ENCODE data around the gene TGFB2. TPM values are rescaled to one million over a fixed set of nuclear protein-coding genes. Genes with fewer than 3 reads are reported as not detected.
"Not testable (repeated sequence)": the region's sequence is repeated elsewhere in the genome, so short reads cannot be mapped to it uniquely, and the experiment has no call there.

TGFB2 gene
- total RNA-seq, 1 experiment from 2014 or later: 0.34 TPM

GRCh38 chr1:218317061-218317460 is 28.1 kb upstream of the TGFB2 start (continued):
- TF ChIP-seq ZNF274 (IDR thresholded peaks at IDR 0.05; ENCODE audit: low read depth, low read length) (no peak), EZH2 (IDR thresholded peaks at IDR 0.05) (no peak), POLR2A (IDR thresholded peaks at IDR 0.05; ENCODE audit: borderline replicate concordance, extremely low read depth, insufficient read depth, insufficient read length) (no peak), SIN3A (IDR thresholded peaks at IDR 0.05; ENCODE audit: low read depth) (no peak)

GRCh38 chr1:218320182-218320581 is 25.0 kb upstream of the TGFB2 start:
- ATAC-seq, CTCF ChIA-PET: not testable (repeated sequence)

GRCh38 chr1:218322762-218323161 is 22.4 kb upstream of the TGFB2 start:
- no peak overlapping the region for H3K4me3 ChIP-seq (replicated peaks in 1 of 2; ENCODE audit: low read depth in 1 of 2, low read length in 2 of 2)
- ChIA-PET CTCF (no interaction called here), POLR2A (no interaction called here), RAD21 (ENCODE audit: low non-redundant PET in 1 of 2, low total read pairs in 2 of 2, uncharacterized antibody in 2 of 2, unreplicated experiment in 2 of 2) (no interaction called here)
- no peak overlapping the region for H2AFZ ChIP-seq (ENCODE audit: low read depth, low read length, poor library complexity, severe bottlenecking)
- 0 out of 2 replicates have a peak, but pooled peaks cover 4% of the 10 kb centered on the region for H4K20me1 ChIP-seq (ENCODE audit: insufficient read depth)
- ATAC-seq (no peak), DNase-seq (ENCODE audit: low read depth, low spot score) (no peak)
- no peak overlapping the region for H3K4me2 ChIP-seq (ENCODE audit: low read length)
- no peaks in the 10 kb centered on the region for H3K9me3 ChIP-seq (ENCODE audit: control insufficient read depth in 1 of 2, insufficient read depth in 1 of 2, low read depth in 1 of 2, low read length in 2 of 2)
- TF ChIP-seq JUND (IDR thresholded peaks at IDR 0.05) (no peak), TCF7L2 (IDR thresholded peaks at IDR 0.05; ENCODE audit: borderline replicate concordance, extremely low read depth, insufficient read depth, insufficient read length) (no peak), CTCF (IDR thresholded peaks at IDR 0.05 in 2 of 3, conservative IDR thresholded peaks at IDR 0.05 in 1 of 3; ENCODE audit: borderline replicate concordance in 1 of 3, insufficient read depth in 1 of 3, low read depth in 2 of 3, low read length in 2 of 3) (no peak), ATF3 (IDR thresholded peaks at IDR 0.05) (no peak), ZNF274 (IDR thresholded peaks at IDR 0.05; ENCODE audit: low read depth, low read length) (no peak), POLR2A (IDR thresholded peaks at IDR 0.05; ENCODE audit: borderline replicate concordance, extremely low read depth, insufficient read depth, insufficient read length) (no peak), SIN3A (IDR thresholded peaks at IDR 0.05; ENCODE audit: low read depth) (no peak), MAX (IDR thresholded peaks at IDR 0.05) (no peak), CEBPB (IDR thresholded peaks at IDR 0.05; ENCODE audit: low read depth) (no peak)
- no peak overlapping the region for H3K27ac ChIP-seq (ENCODE audit: low read depth, low read length)
- intact Hi-C loops (cut with micrococcal nuclease): no loop called here
- H3K4me1 ChIP-seq (ENCODE audit: control insufficient read depth in 1 of 2, insufficient read depth in 2 of 2, low read length in 2 of 2): no peaks in the 10 kb centered on the region
- no peaks in the 10 kb centered on the region; the same call in none of the 2 replicates for H3K79me2 ChIP-seq (ENCODE audit: insufficient read depth, low read length)
- no peaks in the 10 kb centered on the region for H3K27me3 ChIP-seq (ENCODE audit: insufficient read depth, low read length)
- no peak overlapping the region for H3K9ac ChIP-seq (ENCODE audit: low read length)
- peaks cover 2 to 4% of the 10 kb centered on the region in 2 experiments; a peak in 1 of 4 replicates for H3K36me3 ChIP-seq (ENCODE audit: control insufficient read depth in 1 of 2, insufficient read depth in 2 of 2, low read length in 2 of 2)
- no peaks in the 10 kb centered on the region for H3K9me2 ChIP-seq (ENCODE audit: insufficient read depth)
- no TSS peak for BruUV-seq (replicated peaks)

More at GRCh38 chr1:218320182-218320581, 25.0 kb upstream of the TGFB2 start:
- DNase-seq (ENCODE audit: low read depth, low spot score); H3K79me2 ChIP-seq (ENCODE audit: insufficient read depth, low read length); H3K9me3 ChIP-seq (ENCODE audit: control insufficient read depth in 1 of 2, insufficient read depth in 1 of 2, low read depth in 1 of 2, low read length in 2 of 2); H3K36me3 ChIP-seq (ENCODE audit: control insufficient read depth in 1 of 2, insufficient read depth in 2 of 2, low read length in 2 of 2); H4K20me1 ChIP-seq (ENCODE audit: insufficient read depth); H3K4me2 ChIP-seq (ENCODE audit: low read length); H3K4me3 ChIP-seq (replicated peaks in 1 of 2; ENCODE audit: low read depth in 1 of 2, low read length in 2 of 2); H3K9me2 ChIP-seq (ENCODE audit: insufficient read depth); BruUV-seq (replicated peaks); intact Hi-C loops (cut with micrococcal nuclease); H3K27ac ChIP-seq (ENCODE audit: low read depth, low read length); H3K4me1 ChIP-seq (ENCODE audit: control insufficient read depth in 1 of 2, insufficient read depth in 2 of 2, low read length in 2 of 2); H3K27me3 ChIP-seq (ENCODE audit: insufficient read depth, low read length); RAD21 ChIA-PET (ENCODE audit: low non-redundant PET in 1 of 2, low total read pairs in 2 of 2, uncharacterized antibody in 2 of 2, unreplicated experiment in 2 of 2); H2AFZ ChIP-seq (ENCODE audit: low read depth, low read length, poor library complexity, severe bottlenecking); H3K9ac ChIP-seq (ENCODE audit: low read length); POLR2A ChIA-PET: not testable (repeated sequence)
